Measurements from ENCODE around the gene SPIRE2.

Gene SPIRE2

DNA sequence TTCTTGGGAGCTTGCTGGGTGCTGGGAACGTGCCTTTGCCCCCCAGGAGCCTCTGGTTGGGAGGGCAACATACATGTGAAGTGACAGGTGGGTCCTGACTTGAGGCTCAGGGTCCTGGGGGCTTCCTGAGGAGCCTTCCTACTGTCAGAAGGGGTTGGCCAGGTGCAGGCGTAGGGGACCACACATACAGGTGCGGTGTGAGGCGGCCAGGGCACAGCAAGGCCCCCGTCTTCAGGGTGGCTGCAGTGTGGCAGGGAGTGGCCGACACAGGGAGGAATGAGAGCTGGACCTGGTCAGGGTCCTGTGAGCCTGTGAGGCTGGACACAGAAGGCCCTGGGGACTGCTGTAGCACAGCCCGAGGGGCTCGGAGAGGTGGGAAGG lies 55.8 kb downstream of the SPIRE2 start:
- H3K36me3 ChIP-seq (ENCODE audit: insufficient read depth, low read length), result peaks cover 83% of the 10 kb centered on the region
- no peaks in the 10 kb centered on the region for H3K9me3 ChIP-seq (ENCODE audit: insufficient read depth, low read length, severe bottlenecking)
- no peak overlapping the region for H3K9ac ChIP-seq (ENCODE audit: low read depth, low read length)
- H3K4me2 ChIP-seq (ENCODE audit: insufficient read depth, low read length), result no peak overlapping the region
- ATAC-seq (ENCODE audit: insufficient read depth, low read depth), result no peak
- no peak overlapping the region for H2AFZ ChIP-seq (ENCODE audit: low read depth, low read length)
- H3K4me3 ChIP-seq (ENCODE audit: low read depth in 1 of 2, low read length in 2 of 2), result no peak overlapping the region
- H4K20me1 ChIP-seq (ENCODE audit: insufficient read depth, low read length), result peaks cover 43% of the 10 kb centered on the region
- peaks cover 46% of the 10 kb centered on the region for H3K79me2 ChIP-seq (ENCODE audit: insufficient read depth, low read length)
- no peak for TF ChIP-seq EZH2 (IDR thresholded peaks at IDR 0.05; ENCODE audit: borderline replicate concordance, low read depth, low read length, severe bottlenecking)
- TF ChIP-seq, protein P1, sequence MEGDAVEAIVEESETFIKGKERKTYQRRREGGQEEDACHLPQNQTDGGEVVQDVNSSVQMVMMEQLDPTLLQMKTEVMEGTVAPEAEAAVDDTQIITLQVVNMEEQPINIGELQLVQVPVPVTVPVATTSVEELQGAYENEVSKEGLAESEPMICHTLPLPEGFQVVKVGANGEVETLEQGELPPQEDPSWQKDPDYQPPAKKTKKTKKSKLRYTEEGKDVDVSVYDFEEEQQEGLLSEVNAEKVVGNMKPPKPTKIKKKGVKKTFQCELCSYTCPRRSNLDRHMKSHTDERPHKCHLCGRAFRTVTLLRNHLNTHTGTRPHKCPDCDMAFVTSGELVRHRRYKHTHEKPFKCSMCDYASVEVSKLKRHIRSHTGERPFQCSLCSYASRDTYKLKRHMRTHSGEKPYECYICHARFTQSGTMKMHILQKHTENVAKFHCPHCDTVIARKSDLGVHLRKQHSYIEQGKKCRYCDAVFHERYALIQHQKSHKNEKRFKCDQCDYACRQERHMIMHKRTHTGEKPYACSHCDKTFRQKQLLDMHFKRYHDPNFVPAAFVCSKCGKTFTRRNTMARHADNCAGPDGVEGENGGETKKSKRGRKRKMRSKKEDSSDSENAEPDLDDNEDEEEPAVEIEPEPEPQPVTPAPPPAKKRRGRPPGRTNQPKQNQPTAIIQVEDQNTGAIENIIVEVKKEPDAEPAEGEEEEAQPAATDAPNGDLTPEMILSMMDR (IDR thresholded peaks at IDR 0.05; ENCODE audit: borderline replicate concordance, extremely low read depth, low read length, poor library complexity, severe bottlenecking), result no peak
- H3K4me1 ChIP-seq (ENCODE audit: insufficient read depth, low read length), result no peaks in the 10 kb centered on the region
- DNase-seq, result no peak
- no peaks in the 10 kb centered on the region for H3K27me3 ChIP-seq (ENCODE audit: insufficient read depth, low read length, poor library complexity)
- no peak overlapping the region for H3K27ac ChIP-seq (ENCODE audit: low read length)

GRCh38 chr16:89887243-89887642 lies 59.0 kb downstream of the SPIRE2 start:
- peaks cover 85% of the 10 kb centered on the region for H3K36me3 ChIP-seq (ENCODE audit: insufficient read depth, low read length)
- H3K9ac ChIP-seq (ENCODE audit: low read depth, low read length), result no peak overlapping the region
- TF ChIP-seq, protein P1 (IDR thresholded peaks at IDR 0.05; ENCODE audit: borderline replicate concordance, extremely low read depth, low read length, poor library complexity, severe bottlenecking), result no peak
- TF ChIP-seq EZH2 (IDR thresholded peaks at IDR 0.05; ENCODE audit: borderline replicate concordance, low read depth, low read length, severe bottlenecking), result no peak
- no peaks in the 10 kb centered on the region for H3K4me1 ChIP-seq (ENCODE audit: insufficient read depth, low read length)
- DNase-seq, result no peak
- no peak overlapping the region for H3K4me2 ChIP-seq (ENCODE audit: insufficient read depth, low read length)
- peaks cover 36% of the 10 kb centered on the region for H4K20me1 ChIP-seq (ENCODE audit: insufficient read depth, low read length)
- peaks cover 25% of the 10 kb centered on the region for H3K79me2 ChIP-seq (ENCODE audit: insufficient read depth, low read length)
- no peak overlapping the region for H3K4me3 ChIP-seq (ENCODE audit: low read depth in 1 of 2, low read length in 2 of 2)
- no peak overlapping the region for H3K27ac ChIP-seq (ENCODE audit: low read length)
- no peaks in the 10 kb centered on the region for H3K27me3 ChIP-seq (ENCODE audit: insufficient read depth, low read length, poor library complexity)
- H2AFZ ChIP-seq (ENCODE audit: low read depth, low read length), result no peak overlapping the region
- no peak for ATAC-seq (ENCODE audit: insufficient read depth, low read depth)
- no peaks in the 10 kb centered on the region for H3K9me3 ChIP-seq (ENCODE audit: insufficient read depth, low read length, severe bottlenecking)

DNA sequence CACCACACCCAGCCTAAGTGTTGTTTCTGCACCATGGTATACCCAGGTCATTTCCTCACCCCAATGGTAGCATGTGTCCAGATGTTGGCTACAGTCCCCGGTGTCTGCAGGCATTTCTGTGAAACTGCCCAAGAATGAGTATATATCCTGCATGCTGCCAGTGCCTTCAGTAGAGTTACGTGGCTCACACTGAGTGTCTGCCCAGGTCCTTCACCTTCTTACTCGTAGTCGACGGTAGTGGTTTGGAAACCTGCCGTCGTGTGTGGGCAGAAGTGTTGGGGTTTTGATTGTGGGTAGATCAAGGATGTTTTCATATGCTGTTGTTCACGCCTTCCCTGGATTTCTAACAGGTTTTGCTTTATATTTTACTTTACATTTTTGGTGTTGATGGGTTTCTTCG lies 61.9 kb downstream of the SPIRE2 start:
- Histone ChIP-seq H3K4me2 (ENCODE audit: insufficient read depth, low read length) (no peak overlapping the region), H3K36me3 (ENCODE audit: insufficient read depth, low read length) (peaks cover 86% of the 10 kb centered on the region), H4K20me1 (ENCODE audit: insufficient read depth, low read length) (peaks cover 31% of the 10 kb centered on the region), H3K9ac (ENCODE audit: low read depth, low read length) (no peak overlapping the region), H3K27me3 (ENCODE audit: insufficient read depth, low read length, poor library complexity) (no peaks in the 10 kb centered on the region), H3K4me1 (ENCODE audit: insufficient read depth, low read length) (no peaks in the 10 kb centered on the region), H2AFZ (ENCODE audit: low read depth, low read length) (no peak overlapping the region), H3K79me2 (ENCODE audit: insufficient read depth, low read length) (peaks cover 10% of the 10 kb centered on the region), H3K4me3 (ENCODE audit: low read depth in 1 of 2, low read length in 2 of 2) (no peak overlapping the region), H3K9me3 (ENCODE audit: insufficient read depth, low read length, severe bottlenecking) (no peaks in the 10 kb centered on the region), H3K27ac (ENCODE audit: low read length) (no peak overlapping the region)
- no peak for DNase-seq
- TF ChIP-seq, protein P1 (IDR thresholded peaks at IDR 0.05; ENCODE audit: borderline replicate concordance, extremely low read depth, low read length, poor library complexity, severe bottlenecking), result no peak
- TF ChIP-seq EZH2 (IDR thresholded peaks at IDR 0.05; ENCODE audit: borderline replicate concordance, low read depth, low read length, severe bottlenecking), result no peak
- ATAC-seq (ENCODE audit: insufficient read depth, low read depth), result no peak
